Spinal cord (tissue), 10 donors: ENCODE measurements around the gene ARHGEF17. TPM values are rescaled to one million over a fixed set of nuclear protein-coding genes. Genes with fewer than 3 reads are reported as not detected.

Experiments
- DNase-seq, 6 donors: peaks; one replicate each; pipeline versions ENCODE4 v3.0.0 to v3.0.0-alpha.2; 2013 to 2015; ENCODE audit warnings: low spot score in 6 of 6, low read depth in 4 of 6
- H3K27ac ChIP-seq: one replicate; pipeline ENCODE4 v1.5.1; 2013; ENCODE audit warnings: low read depth, low read length, control low read depth
- H3K27me3 ChIP-seq: one replicate; pipeline ENCODE4 v1.6.1; 2013; ENCODE audit warnings: low read length; ENCODE audit not compliant: control insufficient read depth, insufficient read depth
- H3K36me3 ChIP-seq: one replicate; pipeline ENCODE4 v1.6.1; 2013; ENCODE audit warnings: low read length; ENCODE audit not compliant: control insufficient read depth, insufficient read depth
- H3K4me1 ChIP-seq: one replicate; pipeline ENCODE4 v1.6.1; 2013; ENCODE audit warnings: low read length; ENCODE audit not compliant: control insufficient read depth, insufficient read depth
- H3K4me3 ChIP-seq: one replicate; pipeline ENCODE4 v1.5.1; 2013; ENCODE audit warnings: low read depth, low read length, control low read depth
- H3K9me3 ChIP-seq: one replicate; pipeline ENCODE4 v1.6.1; 2013; ENCODE audit warnings: low read length; ENCODE audit not compliant: control insufficient read depth, insufficient read depth
- WGBS: methylation state at CpG from one replicate; pipeline ENCODE4 v1.1.5; 2013; ENCODE audit warnings: missing lambda C conversion rate; ENCODE audit not compliant: insufficient coverage; 5-methylcytosine and 5-hydroxymethylcytosine counted together
- polyA plus RNA-seq, 2 donors: library from polyadenylated mRNA; unstranded; fragments of 120-200 nt; gene quantifications; one replicate each; pipeline ENCODE4 v1.2.1, GENCODE V29; 2013; ENCODE audit not compliant: insufficient read length in 2 of 2
- total RNA-seq, 2 donors: library from RNA; depleted of rRNA in 1 of 2; stranded (reverse); fragments of 120-200 nt in 1 of 2; fragments of >200 nt in 1 of 2; gene quantifications; one replicate each; pipeline versions ENCODE4 v1.2.3 to v1.2.4, GENCODE V29; 2013 to 2014
- donor health status: healthy.

The ARHGEF17 gene
- total and polyA plus RNA-seq, 4 donors: 37.3 to 105 (median 67.5) TPM

GRCh38 chr11:73394416-73395296 is 86.6 kb downstream of the ARHGEF17 start:
- WGBS: 95% methylated on average over 32 of the region's 34 CpGs
- H3K4me1 ChIP-seq: peaks cover 25% of the 10 kb centered on the region
- H3K27me3 ChIP-seq: no peaks in the 10 kb centered on the region
- H3K36me3 ChIP-seq: peaks cover 76% of the 10 kb centered on the region
- H3K9me3 ChIP-seq: no peaks in the 10 kb centered on the region
- H3K4me3 ChIP-seq: no peak overlapping the region
- no peak overlapping the region for H3K27ac ChIP-seq
- no peak for DNase-seq

GRCh38 chr11:73395297-73396208 is 87.5 kb downstream of the ARHGEF17 start:
- 90% methylated on average over 20 of the region's 22 CpGs for WGBS
- no peaks in the 10 kb centered on the region for H3K27me3 ChIP-seq
- no peak overlapping the region for H3K27ac ChIP-seq
- no peak overlapping the region for H3K4me3 ChIP-seq
- H3K36me3 ChIP-seq: peaks cover 73% of the 10 kb centered on the region
- H3K9me3 ChIP-seq: no peaks in the 10 kb centered on the region
- peaks cover 25% of the 10 kb centered on the region for H3K4me1 ChIP-seq
- no peak for DNase-seq

- H3K36me3 ChIP-seq: peaks cover 65% of the 10 kb centered on the region
- H3K27me3 ChIP-seq: no peaks in the 10 kb centered on the region
- H3K4me3 ChIP-seq: no peak overlapping the region
- no peak for DNase-seq
- H3K4me1 ChIP-seq: peaks cover 25% of the 10 kb centered on the region
- H3K27ac ChIP-seq: no peak overlapping the region
- H3K9me3 ChIP-seq: no peaks in the 10 kb centered on the region
- WGBS: 74% methylated on average over 5 of the region's 6 CpGs
These were observed 88.3 kb downstream of the ARHGEF17 start for GRCh38 chr11:73396251-73396930.

GRCh38 chr11:73396985-73397384 is 88.9 kb downstream of the ARHGEF17 start:
- Histone ChIP-seq H3K9me3 (no peaks in the 10 kb centered on the region), H3K36me3 (peaks cover 67% of the 10 kb centered on the region), H3K27ac (no peak overlapping the region), H3K4me3 (no peak overlapping the region), H3K4me1 (peaks cover 25% of the 10 kb centered on the region), H3K27me3 (no peaks in the 10 kb centered on the region)
- WGBS: 88% methylated on average over 7 of the region's 7 CpGs
- DNase-seq: no peak

GRCh38 chr11:73397468-73398131 is 89.5 kb downstream of the ARHGEF17 start:
- peaks cover 24% of the 10 kb centered on the region for H3K4me1 ChIP-seq
- H3K27ac ChIP-seq: no peak overlapping the region
- 82% methylated on average over 8 of the region's 8 CpGs for WGBS
- no peaks in the 10 kb centered on the region for H3K27me3 ChIP-seq
- no peak for DNase-seq
- H3K9me3 ChIP-seq: no peaks in the 10 kb centered on the region
- H3K4me3 ChIP-seq: no peak overlapping the region
- peaks cover 65% of the 10 kb centered on the region for H3K36me3 ChIP-seq

GRCh38 chr11:73398132-73398526 is 90.1 kb downstream of the ARHGEF17 start:
- Histone ChIP-seq H3K36me3 (peaks cover 60% of the 10 kb centered on the region), H3K9me3 (no peaks in the 10 kb centered on the region), H3K27ac (no peak overlapping the region), H3K27me3 (no peaks in the 10 kb centered on the region), H3K4me3 (no peak overlapping the region), H3K4me1 (peaks cover 19% of the 10 kb centered on the region)
- WGBS: 83% methylated on average over 5 of the region's 5 CpGs
- DNase-seq: no peak

GRCh38 chr11:73398721-73399120 is 90.6 kb downstream of the ARHGEF17 start:
- Histone ChIP-seq H3K9me3 (no peaks in the 10 kb centered on the region), H3K4me3 (no peak overlapping the region), H3K27ac (no peak overlapping the region), H3K4me1 (peaks cover 14% of the 10 kb centered on the region), H3K36me3 (peaks cover 57% of the 10 kb centered on the region), H3K27me3 (no peaks in the 10 kb centered on the region)
- WGBS: no CpG with 5 or more reads among the region's 2 CpGs
- no peak for DNase-seq

GRCh38 chr11:73399159-73399590 is 91.1 kb downstream of the ARHGEF17 start:
- peaks cover 53% of the 10 kb centered on the region for H3K36me3 ChIP-seq
- H3K27me3 ChIP-seq: no peaks in the 10 kb centered on the region
- H3K27ac ChIP-seq: no peak overlapping the region
- DNase-seq: no peak
- peaks cover 14% of the 10 kb centered on the region for H3K4me1 ChIP-seq
- WGBS: 90% methylated on average over 5 of the region's 6 CpGs
- H3K9me3 ChIP-seq: no peaks in the 10 kb centered on the region
- H3K4me3 ChIP-seq: no peak overlapping the region

GRCh38 chr11:73399636-73400035 is 91.6 kb downstream of the ARHGEF17 start:
- H3K4me1 ChIP-seq: peaks cover 14% of the 10 kb centered on the region
- no peaks in the 10 kb centered on the region for H3K9me3 ChIP-seq
- no peaks in the 10 kb centered on the region for H3K27me3 ChIP-seq
- peaks cover 49% of the 10 kb centered on the region for H3K36me3 ChIP-seq
- WGBS: 92% methylated on average over 1 of the region's 4 CpGs
- DNase-seq: no peak
- no peak overlapping the region for H3K4me3 ChIP-seq
- no peak overlapping the region for H3K27ac ChIP-seq
